Activated CD4-positive, alpha-beta memory T cell treated with anti-CD3 and anti-CD28 coated beads, Interleukin-2, amount 10 ng/mL, durations not matched to agents 7 days and 5 days (primary cell): ENCODE results near the gene TCEAL9. TPM values are rescaled to one million over a fixed set of nuclear protein-coding genes. Genes with fewer than 3 reads are reported as not detected.
"Not testable (repeated sequence)": the region's sequence is repeated elsewhere in the genome, so short reads cannot be mapped to it uniquely, and the experiment has no call there.

Experiments used
- CTCF ChIA-PET: fragments of 350-600 bp; sonication (Branson Sonifier 250); formaldehyde crosslinking; loops from one replicate; lab custom pipeline; 2021; ENCODE audit warnings: antibody characterized with exemption, inconsistent platforms; lab: Charles Lee
- POLR2A ChIA-PET: fragments of 350-600 bp; sonication (Branson Sonifier 250); formaldehyde crosslinking; loops from one replicate; lab custom pipeline; 2021; ENCODE audit warnings: antibody characterized with exemption; lab: Charles Lee
- DNase-seq: peaks from one replicate; pipeline ENCODE4 v3.0.0-alpha.2; 2020
- H3K27ac Mint-ChIP-seq: one replicate; pipeline ENCODE4 v1.8.0; 2021; ENCODE audit warnings: mild to moderate bottlenecking, mixed read lengths
- H3K27me3 Mint-ChIP-seq: one replicate; pipeline ENCODE4 v1.8.0; 2021; ENCODE audit warnings: mixed read lengths
- H3K36me3 Mint-ChIP-seq: one replicate; pipeline ENCODE4 v1.8.0; 2021; ENCODE audit warnings: low read depth, mixed read lengths
- H3K4me1 Mint-ChIP-seq: one replicate; pipeline ENCODE4 v1.8.0; 2021; ENCODE audit warnings: mixed read lengths
- H3K4me3 Mint-ChIP-seq: one replicate; pipeline ENCODE4 v1.8.0; 2021; ENCODE audit warnings: mild to moderate bottlenecking, mixed read lengths
- H3K9me3 Mint-ChIP-seq: one replicate; pipeline ENCODE4 v1.8.0; 2021; ENCODE audit warnings: mixed read lengths
- total RNA-seq, 2 experiments: library from RNA; stranded (reverse); gene quantifications; one replicate each; pipeline ENCODE4 v1.2.3, GENCODE V29; 2021

Gene TCEAL9
- total RNA-seq, 2 experiments from 2014 or later = 0.50 to 1.0 TPM

GRCh38 chrX:103359605-103360004, 3.3 kb downstream of the TCEAL9 start:
- H3K4me1 Mint-ChIP-seq, POLR2A ChIA-PET, H3K27me3 Mint-ChIP-seq, DNase-seq, H3K4me3 Mint-ChIP-seq, H3K27ac Mint-ChIP-seq, CTCF ChIA-PET, H3K36me3 Mint-ChIP-seq, H3K9me3 Mint-ChIP-seq: not testable (repeated sequence)

GRCh38 chrX:103360092-103360491, 3.8 kb downstream of the TCEAL9 start:
- Mint-ChIP-seq H3K36me3 (no peaks in the 10 kb centered on the region), H3K4me3 (no peak overlapping the region), H3K27ac (no peak overlapping the region), H3K9me3 (no peaks in the 10 kb centered on the region), H3K27me3 (no peaks in the 10 kb centered on the region), H3K4me1 (peaks cover 7% of the 10 kb centered on the region)
- DNase-seq = no peak
- ChIA-PET CTCF (no interaction called here), POLR2A (no interaction called here)

- no peak for DNase-seq
- POLR2A ChIA-PET = no interaction called here
- CTCF ChIA-PET = interaction anchor here (1.2 kb wide), 1 partner anchor 103 kb away, joined by 3 read pairs; no protein-coding TSS in a partner anchor
- Mint-ChIP-seq H3K27ac (no peak overlapping the region), H3K27me3 (no peaks in the 10 kb centered on the region), H3K36me3 (no peaks in the 10 kb centered on the region), H3K9me3 (no peaks in the 10 kb centered on the region), H3K4me3 (no peak overlapping the region), H3K4me1 (peaks cover 5% of the 10 kb centered on the region)
Measured at GRCh38 chrX:103360916-103361315, 4.6 kb downstream of the TCEAL9 start.

- CTCF ChIA-PET = interaction anchor here (1.2 kb wide), 1 partner anchor 102 kb away, joined by 3 read pairs; no protein-coding TSS in a partner anchor
- Mint-ChIP-seq H3K4me3 (no peak overlapping the region), H3K4me1 (no peaks in the 10 kb centered on the region), H3K27ac (no peak overlapping the region), H3K36me3 (no peaks in the 10 kb centered on the region), H3K9me3 (no peaks in the 10 kb centered on the region), H3K27me3 (no peaks in the 10 kb centered on the region)
- POLR2A ChIA-PET = no interaction called here
- DNase-seq = no peak
Measured at GRCh38 chrX:103361798-103362197, 5.5 kb downstream of the TCEAL9 start.

GRCh38 chrX:103362474-103362873, 6.2 kb downstream of the TCEAL9 start:
- no peaks in the 10 kb centered on the region for H3K4me1 Mint-ChIP-seq
- H3K9me3 Mint-ChIP-seq = no peaks in the 10 kb centered on the region
- no peaks in the 10 kb centered on the region for H3K36me3 Mint-ChIP-seq
- H3K27ac Mint-ChIP-seq = no peak overlapping the region
- no peak for DNase-seq
- ChIA-PET CTCF (no interaction called here), POLR2A (no interaction called here)
- H3K4me3 Mint-ChIP-seq = no peak overlapping the region
- H3K27me3 Mint-ChIP-seq = no peaks in the 10 kb centered on the region

- no peaks in the 10 kb centered on the region for H3K9me3 Mint-ChIP-seq
- POLR2A ChIA-PET = no interaction called here
- H3K36me3 Mint-ChIP-seq = no peaks in the 10 kb centered on the region
- no peak overlapping the region for H3K27ac Mint-ChIP-seq
- CTCF ChIA-PET = interaction anchor here (0.6 kb wide), 1 partner anchor 102 kb away, joined by 3 read pairs; no protein-coding TSS in a partner anchor
- no peaks in the 10 kb centered on the region for H3K4me1 Mint-ChIP-seq
- DNase-seq = no peak
- no peak overlapping the region for H3K4me3 Mint-ChIP-seq
- H3K27me3 Mint-ChIP-seq = no peaks in the 10 kb centered on the region
Measured at GRCh38 chrX:103363046-103363445, 6.7 kb downstream of the TCEAL9 start.

GRCh38 chrX:103367502-103367901, 11.2 kb downstream of the TCEAL9 start:
- Mint-ChIP-seq H3K27me3 (peaks cover 1% of the 10 kb centered on the region), H3K4me1 (no peaks in the 10 kb centered on the region), H3K36me3 (no peaks in the 10 kb centered on the region), H3K4me3 (no peak overlapping the region), H3K27ac (no peak overlapping the region), H3K9me3 (no peaks in the 10 kb centered on the region)
- POLR2A ChIA-PET = no interaction called here
- CTCF ChIA-PET = interaction anchor here (1.4 kb wide), 1 partner anchor 96 kb away, joined by 6 read pairs; no protein-coding TSS in a partner anchor
- DNase-seq = no peak

- ChIA-PET POLR2A (no interaction called here), CTCF (no interaction called here)
- Mint-ChIP-seq H3K4me3 (no peak overlapping the region), H3K27me3 (peaks cover 1% of the 10 kb centered on the region), H3K9me3 (no peaks in the 10 kb centered on the region), H3K27ac (no peak overlapping the region), H3K36me3 (no peaks in the 10 kb centered on the region), H3K4me1 (no peaks in the 10 kb centered on the region)
- no peak for DNase-seq
Measured at GRCh38 chrX:103369479-103369878, 13.2 kb downstream of the TCEAL9 start.

GRCh38 chrX:103372886-103373285, 16.6 kb downstream of the TCEAL9 start:
- CTCF ChIA-PET = no interaction called here
- H3K9me3 Mint-ChIP-seq = no peaks in the 10 kb centered on the region
- DNase-seq = no peak
- POLR2A ChIA-PET = no interaction called here
- no peak overlapping the region for H3K27ac Mint-ChIP-seq
- no peak overlapping the region for H3K4me3 Mint-ChIP-seq
- H3K36me3 Mint-ChIP-seq = no peaks in the 10 kb centered on the region
- peaks cover 1% of the 10 kb centered on the region for H3K27me3 Mint-ChIP-seq
- H3K4me1 Mint-ChIP-seq = peaks cover 6% of the 10 kb centered on the region

- Mint-ChIP-seq H3K27me3 (peaks cover 1% of the 10 kb centered on the region), H3K4me1 (peaks cover 6% of the 10 kb centered on the region), H3K36me3 (no peaks in the 10 kb centered on the region), H3K27ac (no peak overlapping the region), H3K4me3 (no peak overlapping the region), H3K9me3 (no peaks in the 10 kb centered on the region)
- no peak for DNase-seq
- ChIA-PET POLR2A (no interaction called here), CTCF (no interaction called here)
Measured at GRCh38 chrX:103373581-103373980, 17.3 kb downstream of the TCEAL9 start.

- H3K4me3 Mint-ChIP-seq = peak within 1 kb of the TSS; percentile 67
- POLR2A ChIA-PET = no interaction called here
Measured at GRCh38 chrX:103376118-103376978, 20.0 kb downstream of the TCEAL9 start, which contains the start of gene BEX3. TSS of gene BEX3 (plus strand) at chrX:103376538. CDS start at chrX:103377522, 984 bp downstream.

GRCh38 chrX:103376979-103377324, 20.6 kb downstream of the TCEAL9 start:
- peak overlapping the region; percentile 67 for H3K4me3 Mint-ChIP-seq
- H3K4me1 Mint-ChIP-seq = peaks cover 6% of the 10 kb centered on the region
- ChIA-PET CTCF (interaction anchor here (1.4 kb wide), 1 partner anchor 34 kb away, joined by 3 read pairs; no protein-coding TSS in a partner anchor), POLR2A (no interaction called here)
- no peaks in the 10 kb centered on the region for H3K36me3 Mint-ChIP-seq
- no peak overlapping the region for H3K27ac Mint-ChIP-seq
- H3K9me3 Mint-ChIP-seq = no peaks in the 10 kb centered on the region
- no peak for DNase-seq
- peaks cover 1% of the 10 kb centered on the region for H3K27me3 Mint-ChIP-seq

More at GRCh38 chrX:103376118-103376978, 20.0 kb downstream of the TCEAL9 start, which contains the start of gene BEX3:
- Mint-ChIP-seq H3K36me3 (no peaks in the 10 kb centered on the region), H3K27ac (no peak within 1 kb of the TSS), H3K27me3 (peaks cover 1% of the 10 kb centered on the region), H3K9me3 (no peaks in the 10 kb centered on the region), H3K4me1 (peaks cover 6% of the 10 kb centered on the region)
- peak; percentile 28 for DNase-seq
- CTCF ChIA-PET = interaction anchor here (1.4 kb wide), 1 partner anchor 33 kb away, joined by 3 read pairs; no protein-coding TSS in a partner anchor

GRCh38 chrX:103378990-103379389, 22.7 kb downstream of the TCEAL9 start:
- Mint-ChIP-seq H3K4me1 (peaks cover 6% of the 10 kb centered on the region), H3K9me3 (no peaks in the 10 kb centered on the region), H3K4me3 (no peak overlapping the region), H3K27me3 (peaks cover 4% of the 10 kb centered on the region), H3K27ac (no peak overlapping the region), H3K36me3 (no peaks in the 10 kb centered on the region)
- DNase-seq = no peak
- ChIA-PET POLR2A (no interaction called here), CTCF (no interaction called here)
